Measurements from ENCODE around the gene GAB2.

DNA sequence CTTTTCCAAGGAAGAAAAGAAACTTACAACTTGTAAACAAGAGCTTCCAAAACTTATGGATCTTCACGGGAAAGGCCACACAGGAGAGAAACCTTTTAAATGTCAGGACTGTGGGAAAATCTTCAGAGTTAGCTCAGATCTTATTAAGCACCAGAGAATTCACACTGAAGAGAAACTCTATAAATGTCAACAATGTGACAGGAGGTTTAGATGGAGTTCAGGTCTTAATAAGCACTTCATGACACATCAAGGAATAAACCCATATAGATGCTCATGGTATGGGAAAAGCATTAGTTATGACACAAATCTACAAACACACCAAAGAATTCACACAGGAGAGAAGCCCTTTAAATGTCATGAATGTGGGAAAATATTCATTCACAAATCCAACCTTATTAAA is 32.4 kb downstream of the GAB2 start:
- no peak for TF ChIP-seq POLR2AphosphoS5 (IDR thresholded peaks at IDR 0.05; ENCODE audit: borderline replicate concordance, low read depth, low read length)
- no peak for TF ChIP-seq EZH2 (IDR thresholded peaks at IDR 0.05)

Data from SK-N-MC (cell line).